HG03139 (cell line): ENCODE measurements around the gene LIPA.
A peak's percentile ranks its signal among the peaks of the same experiment; 100 is the strongest.
"Not testable (repeated sequence)": the region's sequence is repeated elsewhere in the genome, so short reads cannot be mapped to it uniquely, and the experiment has no call there.

Source experiments
- ATAC-seq: cut with Tn5 transposase; IDR thresholded peaks from one replicate; pipeline ENCODE4 v1.9.1; 2021; ENCODE audit not compliant: unreplicated experiment

LIPA gene

GRCh38 chr10:89251409-89252224 is at the start of gene LIPA:
Gene LIPA (minus strand): TSS chr10:89251775. CDS start chr10:89247648, 4,127 bp downstream.
- ATAC-seq, result peak; percentile 96

DNA sequence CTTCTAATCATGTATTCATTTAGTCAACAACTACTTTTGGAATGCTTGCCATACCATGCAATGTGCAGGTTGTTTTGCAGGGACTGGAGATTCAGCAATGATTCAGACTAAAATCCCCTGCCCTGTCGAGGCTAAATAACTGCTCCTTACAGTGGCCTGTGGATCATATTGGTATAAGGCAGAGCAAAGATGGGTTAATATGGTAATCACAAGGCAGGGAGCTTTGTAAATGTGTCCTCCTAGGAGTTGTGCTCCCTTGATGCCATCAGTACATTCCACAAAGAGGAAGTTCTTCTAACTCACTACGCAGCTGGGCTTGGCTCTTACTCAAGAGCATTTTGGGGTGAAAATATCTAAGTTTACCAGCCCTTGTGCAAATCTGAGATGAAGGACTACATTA is 49.7 kb upstream of the LIPA start:
- no peak for ATAC-seq

DNA sequence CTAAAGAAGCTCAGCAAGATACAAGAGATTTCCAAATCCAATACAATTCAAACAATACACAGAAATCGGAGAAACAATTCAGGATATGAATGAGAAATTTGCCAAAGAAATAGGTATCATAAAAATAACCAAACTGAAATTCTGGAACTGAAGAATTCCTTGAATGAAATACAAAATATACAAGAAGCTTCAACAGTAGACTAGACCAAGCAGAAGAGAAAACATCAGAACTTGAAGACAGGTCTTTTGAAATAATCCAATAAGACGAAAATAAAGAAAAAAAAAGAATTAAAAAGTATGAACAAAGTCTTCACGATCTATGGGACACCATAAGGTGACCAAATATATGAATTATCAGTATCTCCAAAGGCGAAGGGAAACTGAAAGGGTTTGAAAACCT is 47.5 kb upstream of the LIPA start:
- ATAC-seq, result no peak

DNA sequence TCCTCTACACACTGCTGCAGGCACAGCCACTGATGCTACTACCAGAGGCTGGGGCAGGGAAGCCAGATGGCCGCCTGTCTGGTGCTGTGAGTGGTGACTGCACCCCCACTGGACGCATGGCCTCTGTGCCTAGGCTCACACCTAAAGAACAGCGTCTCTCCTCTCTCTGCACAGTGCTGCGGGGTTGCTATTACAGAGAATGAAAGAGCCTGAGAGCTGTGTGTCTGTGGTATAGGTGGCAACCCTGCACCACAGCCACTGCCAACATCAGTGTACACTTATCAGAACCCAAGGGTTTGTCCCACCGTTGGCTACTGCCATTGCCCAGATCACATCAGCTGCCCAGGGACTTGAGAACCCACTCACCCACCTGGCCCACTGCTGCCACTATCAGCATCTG is 46.2 kb upstream of the LIPA start:
- no peak for ATAC-seq

GRCh38 chr10:89297356-89297755 is 45.8 kb upstream of the LIPA start:
- ATAC-seq, result no peak

GRCh38 chr10:89296220-89296648 is 44.7 kb upstream of the LIPA start:
- ATAC-seq, result no peak

DNA sequence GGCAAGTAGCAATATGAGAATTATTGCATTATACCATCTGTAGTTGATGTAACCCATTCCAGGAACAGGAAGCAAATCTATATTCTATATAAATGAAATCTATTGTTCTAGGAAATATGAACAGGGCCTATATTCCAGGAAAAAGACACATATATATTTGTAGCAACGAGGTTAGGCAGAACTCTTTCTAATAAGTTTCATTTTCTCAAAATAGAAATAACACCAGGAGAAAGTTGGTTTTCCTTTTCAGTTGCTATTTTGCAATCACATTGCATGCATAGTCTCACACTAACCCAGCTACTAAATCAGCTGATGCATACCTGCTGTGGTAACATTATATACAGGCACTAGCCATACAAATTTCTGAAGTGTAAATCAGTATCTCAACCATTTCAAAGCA is 44.0 kb upstream of the LIPA start:
- no peak for ATAC-seq

- ATAC-seq, result no peak
Measured at GRCh38 chr10:89294721-89295239, 43.2 kb upstream of the LIPA start.

DNA sequence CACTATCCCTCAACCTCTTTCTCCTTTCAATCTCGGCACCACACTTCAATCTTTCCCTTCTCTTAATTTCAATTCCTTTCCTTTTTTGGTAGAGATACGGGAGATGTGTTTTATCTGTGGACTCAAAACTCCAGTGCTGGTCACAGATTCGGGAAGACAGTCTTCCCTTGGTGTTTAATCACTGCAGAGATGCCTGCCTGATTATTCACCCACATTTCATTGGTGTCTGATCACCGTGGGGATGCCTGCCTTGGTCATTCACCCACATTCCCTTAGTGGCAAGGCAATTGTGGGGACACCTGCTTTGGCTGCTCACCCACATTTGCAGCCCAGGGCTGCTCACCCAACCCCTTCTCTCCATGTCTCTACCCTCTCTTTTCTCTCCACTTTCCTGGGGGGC is 33.7 kb upstream of the LIPA start:
- not testable (repeated sequence) for ATAC-seq

DNA sequence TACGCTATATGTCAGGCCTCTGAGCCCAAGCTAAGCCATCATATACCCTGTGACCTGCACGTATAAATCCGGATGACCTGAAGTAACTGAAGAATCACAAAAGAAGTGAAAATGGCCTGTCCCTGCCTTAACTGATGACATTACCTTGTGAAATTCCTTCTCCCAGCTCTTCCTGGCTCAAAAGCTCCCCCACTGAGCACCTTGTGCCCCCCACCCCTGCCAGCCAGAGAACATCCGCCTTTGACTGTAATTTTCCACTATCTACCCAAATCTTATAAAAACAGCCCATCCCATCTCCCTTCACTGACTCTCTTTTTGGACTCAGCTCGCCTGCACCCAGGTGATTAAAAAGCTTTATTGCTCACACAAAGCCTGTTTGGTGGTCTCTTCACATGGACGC is 33.1 kb upstream of the LIPA start:
- not testable (repeated sequence) for ATAC-seq

- ATAC-seq, result no peak
Measured at GRCh38 chr10:89283936-89284475, 32.4 kb upstream of the LIPA start.

- no peak for ATAC-seq
Measured at GRCh38 chr10:89283025-89283935, 31.7 kb upstream of the LIPA start.

DNA sequence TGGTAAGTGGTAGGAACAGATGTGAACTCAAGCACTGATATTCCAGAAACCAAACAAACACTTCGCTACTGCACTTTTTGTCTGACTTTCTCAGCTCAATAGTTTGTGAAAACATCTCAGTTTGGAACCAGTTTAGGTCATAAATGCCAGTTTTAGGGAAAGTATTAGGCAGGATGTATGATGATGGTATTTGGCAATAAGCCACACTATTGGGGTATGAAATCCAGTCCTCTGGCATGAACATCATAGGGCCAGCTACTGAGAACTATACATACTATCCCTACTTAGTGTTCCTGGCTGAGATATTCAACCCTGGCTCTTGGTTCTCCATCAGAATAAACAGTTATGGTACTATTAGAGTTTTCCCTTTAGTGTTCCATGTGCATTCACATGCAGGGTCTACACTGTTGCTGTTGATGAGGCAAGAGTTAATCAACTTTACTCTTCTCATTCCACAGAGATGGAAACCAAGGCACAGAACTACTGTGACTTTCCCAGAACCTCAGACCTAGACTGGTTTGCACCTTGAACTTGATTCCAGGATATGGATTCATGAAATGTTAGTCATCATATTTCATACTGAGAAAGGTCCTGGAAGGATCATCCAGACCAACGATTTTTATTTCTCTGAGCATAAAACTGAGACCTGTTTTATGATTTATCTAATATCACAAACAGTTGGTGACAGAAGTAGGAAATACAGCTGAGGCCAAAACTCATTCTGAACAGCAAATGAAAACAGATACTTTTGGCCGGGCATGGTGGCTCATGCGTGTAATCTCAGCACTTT is 30.2 kb upstream of the LIPA start:
- ATAC-seq, result no peak

DNA sequence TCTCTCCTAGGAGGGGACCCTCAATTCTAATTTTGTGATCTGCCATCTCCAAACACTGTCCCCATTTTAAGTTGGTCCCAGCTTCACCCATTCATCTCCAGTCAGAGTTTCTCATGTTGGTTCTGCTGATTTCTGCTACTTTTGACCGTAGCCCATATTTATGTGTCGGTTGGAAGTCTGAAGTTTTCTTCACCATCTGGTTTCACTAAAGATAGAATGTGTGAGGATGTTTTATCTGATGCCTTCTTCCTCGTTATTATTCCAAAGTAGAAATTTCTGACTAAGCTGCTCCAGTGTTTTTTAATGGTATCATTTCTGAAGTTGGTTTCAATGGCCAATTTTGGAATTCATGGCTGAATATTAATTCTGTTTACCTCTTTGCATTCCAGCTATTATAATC is 28.9 kb upstream of the LIPA start:
- no peak for ATAC-seq

DNA sequence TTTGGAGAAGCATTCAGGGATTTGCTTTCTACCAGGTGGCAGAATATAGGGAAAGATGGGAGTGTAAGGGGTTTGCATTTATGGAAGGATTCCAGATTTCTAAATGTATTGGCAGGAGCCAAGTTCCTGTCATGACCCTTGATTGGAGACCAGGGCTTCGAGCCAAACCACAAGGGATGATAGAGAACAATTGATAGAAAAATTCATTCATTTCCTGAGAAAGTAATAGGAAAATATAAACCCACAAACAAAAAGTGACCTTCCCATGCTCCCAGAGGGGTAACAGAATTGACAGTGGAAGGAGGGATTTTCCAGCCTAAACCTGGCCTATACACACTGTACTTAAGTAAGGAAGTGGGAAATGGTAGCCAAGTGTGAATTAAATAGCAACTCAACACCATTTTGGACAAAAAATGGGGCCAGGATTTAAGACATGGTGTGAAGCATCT is 27.9 kb upstream of the LIPA start:
- ATAC-seq, result no peak

DNA sequence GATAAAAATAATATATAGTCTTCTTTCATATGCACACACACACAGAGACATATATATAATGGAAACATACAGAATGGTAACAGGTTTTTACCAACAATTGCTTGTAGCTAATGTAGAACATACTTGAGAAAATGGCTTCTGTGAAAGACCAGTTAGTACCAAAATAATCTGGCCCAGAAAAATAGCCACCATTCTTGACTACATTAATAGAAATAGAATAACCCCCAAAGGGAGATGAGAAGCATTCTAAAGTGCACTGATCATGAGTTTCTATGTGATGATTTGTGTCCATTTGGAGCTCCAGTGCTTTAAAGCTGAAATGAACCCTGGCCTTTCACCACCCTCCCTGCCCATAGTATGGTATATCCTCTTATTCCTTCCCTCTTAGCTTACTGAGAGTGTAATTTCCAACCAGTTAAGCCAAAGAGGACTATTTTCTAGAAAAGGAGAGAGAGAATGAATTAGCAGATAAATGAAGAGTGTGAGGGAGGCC is 27.4 kb upstream of the LIPA start:
- ATAC-seq, result no peak

DNA sequence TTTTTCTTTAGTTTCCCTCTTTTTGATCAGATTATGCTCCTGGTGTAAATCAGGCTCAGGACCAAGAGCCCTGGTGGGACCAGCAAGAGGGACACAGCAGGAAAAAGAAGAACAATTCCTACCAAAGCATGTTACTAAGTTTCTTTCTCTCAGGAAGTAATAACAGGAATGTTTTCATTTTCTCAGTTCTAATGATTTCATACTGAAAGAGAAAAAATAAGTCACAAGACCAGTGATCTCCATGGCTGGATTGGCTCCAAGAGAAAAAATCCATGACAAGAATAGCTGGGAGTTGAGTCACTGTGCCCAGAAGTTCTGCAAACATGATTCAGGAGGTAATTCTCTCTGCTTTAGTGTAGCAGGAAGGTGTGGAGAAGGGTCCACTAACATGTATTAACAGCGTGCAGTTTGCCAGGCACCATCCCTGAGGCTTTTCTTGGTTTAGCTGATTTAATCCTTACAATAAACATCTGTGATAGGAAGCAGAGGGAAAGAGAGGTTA is 26.5 kb upstream of the LIPA start:
- no peak for ATAC-seq

DNA sequence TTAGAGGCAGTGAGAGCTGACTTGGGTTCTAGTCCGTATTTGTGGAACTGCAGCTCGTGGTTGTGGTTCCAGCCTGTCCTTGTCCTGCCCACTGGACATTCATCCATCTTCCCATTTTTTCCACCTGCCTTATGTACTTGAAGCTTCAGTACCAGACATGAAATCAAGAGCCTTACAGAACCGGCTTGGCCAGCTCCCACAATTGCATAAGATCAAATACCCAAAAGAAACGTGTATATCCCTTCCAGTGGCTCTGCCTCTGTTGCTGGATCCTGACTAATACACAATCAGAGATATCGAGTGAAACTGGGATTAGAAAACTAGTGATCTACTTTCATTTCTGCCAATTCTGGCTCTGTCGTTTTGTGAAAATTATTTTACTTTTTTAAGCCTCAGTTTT is 23.8 kb upstream of the LIPA start:
- no peak for ATAC-seq

GRCh38 chr10:89274928-89275327 is 23.4 kb upstream of the LIPA start:
- ATAC-seq, result no peak

DNA sequence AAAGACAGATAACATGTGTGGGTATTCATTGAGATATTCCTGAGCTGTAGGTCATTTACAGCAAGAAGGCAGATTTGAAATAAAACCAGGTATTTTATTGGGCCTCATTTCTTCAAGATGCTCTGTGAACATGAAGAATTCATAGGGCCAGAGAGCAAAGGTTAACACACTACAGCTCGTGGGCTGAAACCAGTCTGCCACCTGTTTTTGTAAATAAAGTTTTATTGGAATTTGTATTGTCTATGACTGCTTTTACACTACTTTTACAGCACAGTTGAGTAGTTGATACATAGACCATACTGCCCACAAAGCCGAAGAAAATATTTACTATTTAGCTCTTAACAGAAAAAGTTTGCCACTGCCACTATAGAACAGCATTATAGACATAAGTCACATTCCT is 22.1 kb upstream of the LIPA start:
- no peak for ATAC-seq
